ENCODE data around the gene PTPRG.
"Not testable (repeated sequence)": the region's sequence is repeated elsewhere in the genome, so short reads cannot be mapped to it uniquely, and the experiment has no call there.

Gene PTPRG

GRCh38 chr3:61727435-61727834 is 166.1 kb downstream of the PTPRG start:
- no peak for DNase-seq (ENCODE audit: low spot score)

GRCh38 chr3:61729038-61729634 is 167.8 kb downstream of the PTPRG start:
- no peak for DNase-seq (ENCODE audit: low spot score)

- no peak for DNase-seq (ENCODE audit: low spot score)
These were observed 168.7 kb downstream of the PTPRG start for GRCh38 chr3:61730056-61730455.

- no peak for DNase-seq (ENCODE audit: low spot score)
These were observed 169.3 kb downstream of the PTPRG start for GRCh38 chr3:61730577-61731231.

GRCh38 chr3:61733000-61733399 is 171.6 kb downstream of the PTPRG start:
- no peak for DNase-seq (ENCODE audit: low spot score)

GRCh38 chr3:61733876-61734275 is 172.5 kb downstream of the PTPRG start:
- DNase-seq (ENCODE audit: low spot score): no peak

GRCh38 chr3:61734749-61735686 is 173.6 kb downstream of the PTPRG start:
- DNase-seq (ENCODE audit: low spot score): no peak

- DNase-seq (ENCODE audit: low spot score): no peak
These were observed 175.1 kb downstream of the PTPRG start for GRCh38 chr3:61736506-61736905.

GRCh38 chr3:61739640-61740039 is 178.3 kb downstream of the PTPRG start:
- no peak for DNase-seq (ENCODE audit: low spot score)

- DNase-seq (ENCODE audit: low spot score): no peak
These were observed 179.1 kb downstream of the PTPRG start for GRCh38 chr3:61740494-61740893.

- no peak for DNase-seq (ENCODE audit: low spot score)
These were observed 180.2 kb downstream of the PTPRG start for GRCh38 chr3:61741551-61741950.

GRCh38 chr3:61742006-61742405 is 180.6 kb downstream of the PTPRG start:
- no peak for DNase-seq (ENCODE audit: low spot score)

GRCh38 chr3:61743067-61743466 is 181.7 kb downstream of the PTPRG start:
- no peak for DNase-seq (ENCODE audit: low spot score)

GRCh38 chr3:61743686-61744242 is 182.4 kb downstream of the PTPRG start:
- no peak for DNase-seq (ENCODE audit: low spot score)

- no peak for DNase-seq (ENCODE audit: low spot score)
These were observed 186.9 kb downstream of the PTPRG start for GRCh38 chr3:61748288-61748687.

GRCh38 chr3:61750766-61751165 is 189.4 kb downstream of the PTPRG start:
- no peak for DNase-seq (ENCODE audit: low spot score)

- no peak for DNase-seq (ENCODE audit: low spot score)
These were observed 197.5 kb downstream of the PTPRG start for GRCh38 chr3:61758839-61759238.

- not testable (repeated sequence) for DNase-seq (ENCODE audit: low spot score)
These were observed 199.4 kb downstream of the PTPRG start for GRCh38 chr3:61760783-61761182.

- no peak for DNase-seq (ENCODE audit: low spot score)
These were observed 200.5 kb downstream of the PTPRG start for GRCh38 chr3:61761694-61762430.

- no peak for DNase-seq (ENCODE audit: low spot score)
These were observed 203.9 kb downstream of the PTPRG start for GRCh38 chr3:61765157-61765876.

Data from CD4-positive, alpha-beta T cell treated with Interleukin-15 for 4 hours (primary cell).